ENCODE data around the gene CDH13. TPM values are rescaled to one million over a fixed set of nuclear protein-coding genes. Genes with fewer than 3 reads are reported as not detected.
A peak's percentile ranks its signal among the peaks of the same experiment; 100 is the strongest.

Gene CDH13
- total and polyA plus RNA-seq, 9 of the 15 experiments (the other 6 are each of a cell fraction or from before 2014, with no cell fraction given) = 0.03 TPM; not detected in 8

GRCh38 chr16:82639666-82640336, 13.0 kb downstream of the CDH13 start:
- Histone ChIP-seq H3K4me1 (replicated peaks in 1 of 2; ENCODE audit: control insufficient read depth in 2 of 2, insufficient read depth in 2 of 2, low read length in 2 of 2) (no peaks in the 10 kb centered on the region), H2AFZ (ENCODE audit: low read depth, low read length) (no peak overlapping the region), H3K79me2 (ENCODE audit: control insufficient read depth, insufficient read depth, low read length) (no peaks in the 10 kb centered on the region), H3K4me3 (no peak overlapping the region), H3K9ac (ENCODE audit: insufficient read depth in 1 of 2, low read depth in 2 of 2, low read length in 2 of 2) (no peak overlapping the region), H3K27ac (ENCODE audit: extremely low read depth, low read depth, low read length) (no peak overlapping the region), H4K20me1 (replicated peaks; ENCODE audit: control insufficient read depth, insufficient read depth, low read length) (no peaks in the 10 kb centered on the region), H3K4me2 (ENCODE audit: insufficient read depth, low read length) (no peak overlapping the region), H3K27me3 (ENCODE audit: control insufficient read depth in 2 of 2, insufficient read depth in 2 of 2, low read length in 2 of 2) (peaks cover 0 to 4% of the 10 kb centered on the region in 2 experiments; a peak in 1 of 5 replicates), H3K36me3 (ENCODE audit: control insufficient read depth, insufficient read depth, low read length) (no peaks in the 10 kb centered on the region), H3K9me3 (replicated peaks; ENCODE audit: control insufficient read depth, insufficient read depth, low read depth, low read length) (no peaks in the 10 kb centered on the region), H3K9me1 (ENCODE audit: control insufficient read depth, insufficient read depth, low read length) (no peaks in the 10 kb centered on the region)
- FAIRE-seq (peak; percentile 73), DNase-seq (ENCODE audit: extremely low read depth in 1 of 4, low spot score in 3 of 4) (peak; percentile 46 to 63 (median 62)), ATAC-seq (peak; percentile 86)
- no TSS peak for BruUV-seq (replicated peaks)
- intact Hi-C loops (cut with micrococcal nuclease) (loop anchor here (2.0 kb wide), 1 partner anchor 377 kb away; no protein-coding TSS in a partner anchor), in situ Hi-C loops (cut with MboI) (no loop called here)
- ChIA-PET POLR2A (no interaction called here), CTCF (ENCODE audit: low intra/inter-chr PET ratio) (interaction anchor here (0.8 kb wide), 1 partner anchor 377 kb away, joined by 3 read pairs; no protein-coding TSS in a partner anchor)
- under 1% methylated on average over 9 of the region's 9 CpGs for WGBS (ENCODE audit: insufficient coverage, low coverage, missing lambda C conversion rate)
- TF ChIP-seq PCBP2 (IDR thresholded peaks at IDR 0.05; ENCODE audit: low read depth, low read length, poor library complexity, severe bottlenecking) (no peak), REST (IDR thresholded peaks at IDR 0.05; ENCODE audit: borderline replicate concordance) (peak; percentile 23; the same call in 1 of the 2 replicates), REST (CRISPR knock-in tag; IDR thresholded peaks at IDR 0.05; ENCODE audit: low read depth) (no peak), CTCF (IDR thresholded peaks at IDR 0.05 in 2 of 3, conservative IDR thresholded peaks at IDR 0.05 in 1 of 3; ENCODE audit: insufficient read depth in 2 of 3, low read depth in 1 of 3, low read length in 3 of 3) (peak; percentile 54 to 82 (median 66)), SMC3 (conservative IDR thresholded peaks at IDR 0.05; ENCODE audit: insufficient read depth, low read depth, low read length) (peak; percentile 62; the same call in 1 of the 2 replicates), RAD21 (CRISPR knock-in tag; conservative IDR thresholded peaks at IDR 0.05 in 1 of 2, IDR thresholded peaks at IDR 0.05 in 1 of 2) (peak; percentile 36 to 63), ESRRB (CRISPR knock-in tag; IDR thresholded peaks at IDR 0.05; ENCODE audit: borderline replicate concordance) (no peak)

Measured in K562 (cell line).